Stimulated activated CD8-positive, alpha-beta memory T cell treated with anti-CD3 and anti-CD28 coated beads, Interleukin-4, amount 100 ng/mL, for 1 hour (primary cell): ENCODE data around the gene KIAA0825.
"Not testable (repeated sequence)": the region's sequence is repeated elsewhere in the genome, so short reads cannot be mapped to it uniquely, and the experiment has no call there.

Experiments used
- DNase-seq, 2 donors: peaks; one replicate each; pipeline ENCODE4 v3.0.0-alpha.2; 2020; ENCODE audit warnings: low read depth in 2 of 2, low spot score in 1 of 2

KIAA0825 gene

GRCh38 chr5:94577466-94578245, 40.7 kb downstream of the KIAA0825 start:
- no peak for DNase-seq

GRCh38 chr5:94575196-94575595, 43.2 kb downstream of the KIAA0825 start:
- DNase-seq = no peak

- DNase-seq = not testable (repeated sequence)
Measured at GRCh38 chr5:94573349-94573748, 45.1 kb downstream of the KIAA0825 start.

- DNase-seq = no peak
Measured at GRCh38 chr5:94571415-94571814, 47.0 kb downstream of the KIAA0825 start.

GRCh38 chr5:94564812-94565211, 53.6 kb downstream of the KIAA0825 start:
- DNase-seq = no peak

GRCh38 chr5:94562327-94562971, 56.0 kb downstream of the KIAA0825 start:
- DNase-seq = no peak

GRCh38 chr5:94558028-94558427, 60.4 kb downstream of the KIAA0825 start:
- DNase-seq = no peak

GRCh38 chr5:94551858-94552257, 66.5 kb downstream of the KIAA0825 start:
- no peak for DNase-seq

GRCh38 chr5:94545870-94546625, 72.4 kb downstream of the KIAA0825 start:
- DNase-seq = no peak

GRCh38 chr5:94544875-94545547, 73.4 kb downstream of the KIAA0825 start:
- no peak for DNase-seq

- no peak for DNase-seq
Measured at GRCh38 chr5:94544031-94544650, 74.3 kb downstream of the KIAA0825 start.

GRCh38 chr5:94540856-94541494, 77.4 kb downstream of the KIAA0825 start:
- no peak for DNase-seq

GRCh38 chr5:94538260-94538659, 80.1 kb downstream of the KIAA0825 start:
- DNase-seq = no peak

- DNase-seq = no peak
Measured at GRCh38 chr5:94526706-94527105, 91.7 kb downstream of the KIAA0825 start.

- no peak for DNase-seq
Measured at GRCh38 chr5:94524841-94525697, 93.3 kb downstream of the KIAA0825 start.

GRCh38 chr5:94523018-94523417, 95.4 kb downstream of the KIAA0825 start:
- DNase-seq = no peak

- DNase-seq = no peak
Measured at GRCh38 chr5:94522117-94522516, 96.3 kb downstream of the KIAA0825 start.

GRCh38 chr5:94517490-94518488, 100.6 kb downstream of the KIAA0825 start:
- DNase-seq = no peak
